Activated CD8-positive, alpha-beta T cell treated with anti-CD3 and anti-CD28 coated beads for 36 hours (primary cell): ENCODE measurements around the gene ACSM6. TPM values are rescaled to one million over a fixed set of nuclear protein-coding genes. Genes with fewer than 3 reads are reported as not detected.
"Not testable (repeated sequence)": the region's sequence is repeated elsewhere in the genome, so short reads cannot be mapped to it uniquely, and the experiment has no call there.

Experiments used
- ATAC-seq: fragments of 200-7000 bp; cut with Tn5 transposase; one replicate; pipeline ENCODE4 v1.10.0; 2021; ENCODE audit warnings: mild to moderate bottlenecking, moderate library complexity
- CTCF ChIA-PET: fragments of 350-600 bp; sonication (Branson Sonifier 250); formaldehyde crosslinking; loops from one replicate; lab custom pipeline; 2021; ENCODE audit warnings: antibody characterized with exemption; lab: Charles Lee
- POLR2A ChIA-PET: fragments of 350-600 bp; sonication (Branson Sonifier 250); formaldehyde crosslinking; loops from one replicate; lab custom pipeline; 2021; ENCODE audit warnings: antibody characterized with exemption; lab: Charles Lee
- DNase-seq: peaks from one replicate; pipeline ENCODE4 v3.0.0-alpha.2; 2020
- H3K27ac Mint-ChIP-seq: one replicate; pipeline ENCODE4 v1.8.0; 2021; ENCODE audit warnings: mild to moderate bottlenecking, mixed read lengths
- H3K27me3 Mint-ChIP-seq: one replicate; pipeline ENCODE4 v1.8.0; 2021; ENCODE audit warnings: mixed read lengths
- H3K36me3 Mint-ChIP-seq: one replicate; pipeline ENCODE4 v1.8.0; 2021; ENCODE audit warnings: low read depth, mixed read lengths
- H3K4me1 Mint-ChIP-seq: one replicate; pipeline ENCODE4 v1.8.0; 2021; ENCODE audit warnings: low read depth, mixed read lengths
- H3K4me3 Mint-ChIP-seq: one replicate; pipeline ENCODE4 v1.8.0; 2021; ENCODE audit warnings: mild to moderate bottlenecking, moderate library complexity, mixed read lengths
- H3K9me3 Mint-ChIP-seq: one replicate; pipeline ENCODE4 v1.8.0; 2021; ENCODE audit warnings: mixed read lengths
- CTCF ChIP-seq: fragments of 200-600 bp; IDR thresholded peaks from one replicate; pipeline ENCODE4 v1.8.0; 2022; ENCODE audit warnings: antibody characterized with exemption, mild to moderate bottlenecking
- intact Hi-C: fragments of 100-400 bp; cut with micrococcal nuclease; formaldehyde crosslinking; loops from one replicate; pipeline ENCODE4 v1.10.0; 2022
- total RNA-seq, 2 experiments: library from RNA; stranded (reverse); gene quantifications; one replicate each; pipeline ENCODE4 v1.2.3, GENCODE V29; 2021

The ACSM6 gene
- total RNA-seq, 2 experiments from 2014 or later = not detected

GRCh38 chr10:95196046-95196445 lies 2.0 kb downstream of the ACSM6 start:
- Mint-ChIP-seq H3K4me1 (no peaks in the 10 kb centered on the region), H3K27me3 (peaks cover 2% of the 10 kb centered on the region), H3K4me3 (no peak overlapping the region), H3K27ac (no peak overlapping the region), H3K9me3 (no peaks in the 10 kb centered on the region), H3K36me3 (no peaks in the 10 kb centered on the region)
- POLR2A ChIA-PET = no interaction called here
- DNase-seq = no peak
- TF ChIP-seq CTCF = no peak
- intact Hi-C loops = no loop called here
- ATAC-seq = no peak
- CTCF ChIA-PET = no interaction called here

DNA sequence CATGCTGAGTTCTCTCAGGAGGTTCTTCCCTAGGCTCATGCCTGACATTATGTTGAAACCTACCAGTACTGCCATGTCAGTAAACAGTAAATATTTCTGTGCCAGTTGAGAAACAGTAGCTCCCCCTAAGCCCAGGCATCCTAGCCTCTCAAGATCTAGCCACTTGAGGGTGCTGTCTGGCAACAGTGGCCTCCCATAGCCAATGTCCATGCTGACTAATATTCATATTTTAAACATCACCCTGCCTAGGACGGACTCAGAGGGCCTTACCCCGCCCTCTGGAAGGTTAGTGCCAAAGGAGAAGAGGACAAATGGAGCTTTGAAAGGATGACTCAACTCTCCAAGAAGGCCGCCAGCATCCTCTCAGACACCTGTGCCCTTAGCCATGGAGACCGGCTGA lies 7.7 kb downstream of the ACSM6 start:
- Mint-ChIP-seq H3K27me3 (no peaks in the 10 kb centered on the region), H3K27ac (no peak overlapping the region), H3K9me3 (no peaks in the 10 kb centered on the region), H3K4me1 (no peaks in the 10 kb centered on the region), H3K36me3 (no peaks in the 10 kb centered on the region), H3K4me3 (no peak overlapping the region)
- POLR2A ChIA-PET = no interaction called here
- TF ChIP-seq CTCF = no peak
- ATAC-seq = no peak
- no peak for DNase-seq
- CTCF ChIA-PET = interaction anchor here (1.1 to 2.8 kb wide), 5 partner anchors 18 to 45 kb away, joined by 3 to 9 read pairs (median 3); no protein-coding TSS in a partner anchor
- intact Hi-C loops = no loop called here

- POLR2A ChIA-PET, ATAC-seq, H3K36me3 Mint-ChIP-seq, H3K4me1 Mint-ChIP-seq, H3K27ac Mint-ChIP-seq, intact Hi-C loops, H3K27me3 Mint-ChIP-seq, H3K9me3 Mint-ChIP-seq, DNase-seq, H3K4me3 Mint-ChIP-seq: not testable (repeated sequence)
- CTCF ChIA-PET = interaction anchor here (2.1 to 2.8 kb wide), 2 partner anchors 19 to 43 kb away, joined by 5 to 9 read pairs; no protein-coding TSS in a partner anchor
Observed at GRCh38 chr10:95202865-95203264, 8.8 kb downstream of the ACSM6 start.

DNA sequence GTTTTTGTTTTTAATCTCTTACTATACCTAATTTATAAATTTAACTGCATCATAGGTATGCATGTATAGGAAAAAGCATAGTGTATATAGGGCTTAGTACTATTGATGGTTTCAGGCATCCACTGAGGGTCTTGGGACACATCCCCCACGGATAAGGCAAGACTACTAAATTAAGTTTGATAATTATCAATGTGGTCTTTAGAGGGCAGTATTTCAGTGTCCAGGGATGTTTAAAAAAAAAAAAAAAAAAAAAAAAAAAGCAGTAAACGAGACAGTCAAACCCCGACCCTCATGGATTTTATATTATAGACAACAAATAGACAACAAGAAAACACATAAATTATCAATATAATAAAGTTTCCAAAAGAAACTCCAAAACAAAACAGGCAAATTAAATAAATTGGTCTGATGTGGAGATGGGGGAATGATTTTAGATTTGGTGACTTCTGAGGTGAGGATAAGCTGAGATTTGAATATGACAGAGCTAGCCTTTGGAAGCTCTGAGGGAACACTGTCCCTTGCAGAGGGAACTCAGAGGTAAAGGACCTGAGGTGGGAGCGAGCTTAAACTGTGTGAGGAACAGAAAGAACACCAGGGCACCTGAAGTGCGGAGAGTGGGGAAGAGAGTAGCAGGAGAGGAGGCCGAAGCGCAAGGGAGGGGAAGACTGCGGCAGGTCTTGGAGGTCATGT lies 14.8 kb downstream of the ACSM6 start:
- CTCF ChIA-PET = interaction anchor here (0.9 to 2.8 kb wide), 4 partner anchors 30 to 154 kb away, joined by 3 to 18 read pairs (median 4); no protein-coding TSS in a partner anchor
- ATAC-seq (no peak), DNase-seq (no peak)
- H3K36me3 Mint-ChIP-seq = no peaks in the 10 kb centered on the region
- no peak overlapping the region for H3K27ac Mint-ChIP-seq
- no peak overlapping the region for H3K4me3 Mint-ChIP-seq
- no peaks in the 10 kb centered on the region for H3K4me1 Mint-ChIP-seq
- no peaks in the 10 kb centered on the region for H3K27me3 Mint-ChIP-seq
- peak; percentile 23 for TF ChIP-seq CTCF
- intact Hi-C loops = no loop called here
- no peaks in the 10 kb centered on the region for H3K9me3 Mint-ChIP-seq
- POLR2A ChIA-PET = no interaction called here

DNA sequence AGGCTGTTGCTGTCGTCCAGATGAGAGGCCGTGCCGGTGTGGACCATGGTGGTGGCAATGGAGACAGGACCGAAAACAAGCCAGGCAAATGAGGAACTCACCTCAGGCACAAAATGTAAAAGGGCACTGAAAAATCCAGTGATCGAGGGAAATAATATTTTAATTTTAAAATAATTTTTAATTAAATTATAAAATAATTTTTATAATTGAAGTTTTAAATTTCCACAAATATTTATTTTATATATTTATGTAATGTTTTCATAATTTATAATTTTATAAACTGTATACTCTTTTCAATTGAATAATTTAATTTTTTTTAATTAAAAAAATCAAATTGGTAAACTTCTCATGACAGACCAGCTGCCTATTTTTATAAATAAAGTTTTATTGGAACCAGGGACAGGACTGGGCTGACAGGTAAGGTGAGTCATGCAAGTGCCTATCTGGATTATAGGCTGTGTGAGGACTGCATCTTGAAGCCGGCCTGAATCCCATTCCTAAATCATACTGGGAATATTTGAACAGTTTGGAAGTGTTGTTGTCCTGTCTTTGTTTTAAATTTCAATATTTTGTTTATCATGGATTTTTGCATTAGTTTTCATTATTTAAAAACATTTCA lies 15.6 kb downstream of the ACSM6 start:
- Mint-ChIP-seq H3K4me3 (no peak overlapping the region), H3K27me3 (no peaks in the 10 kb centered on the region), H3K4me1 (no peaks in the 10 kb centered on the region), H3K27ac (no peak overlapping the region), H3K9me3 (no peaks in the 10 kb centered on the region), H3K36me3 (no peaks in the 10 kb centered on the region)
- CTCF ChIA-PET = interaction anchor here (0.9 to 2.8 kb wide), 4 partner anchors 29 to 153 kb away, joined by 3 to 18 read pairs (median 4); no protein-coding TSS in a partner anchor
- intact Hi-C loops = no loop called here
- ATAC-seq (no peak), DNase-seq (no peak)
- TF ChIP-seq CTCF = no peak
- POLR2A ChIA-PET = interaction anchor here (0.7 kb wide), 1 partner anchor 585 kb away, joined by 3 read pairs; no protein-coding TSS in a partner anchor
